SU-DHL-6 (cell line): Measurements from ENCODE around the gene ANKRD34C.
"Not testable (repeated sequence)": the region's sequence is repeated elsewhere in the genome, so short reads cannot be mapped to it uniquely, and the experiment has no call there.

Experiments used
- CTCF ChIP-seq: fragments of 200-600 bp; sonication (generic); IDR thresholded peaks from one replicate; pipeline ENCODE4 v1.5.1; 2017; ENCODE audit warnings: antibody characterized with exemption, mild to moderate bottlenecking, low read length, moderate library complexity; ENCODE audit not compliant: insufficient read depth, poor library complexity, severe bottlenecking
- EZH2phosphoT487 ChIP-seq: fragments of 200-600 bp; sonication (generic), shearing (Covaris generic); conservative IDR thresholded peaks from 2 replicates; pipeline ENCODE4 v1.6.1; 2018; ENCODE audit warnings: mild to moderate bottlenecking, antibody characterized with exemption, low read length, moderate library complexity, mixed read lengths

GRCh38 chr15:79319973-79320372 lies 37.5 kb downstream of the ANKRD34C start:
- TF ChIP-seq CTCF, EZH2phosphoT487: not testable (repeated sequence)
